ENCODE measurements around the gene CBFA2T3. TPM values are rescaled to one million over a fixed set of nuclear protein-coding genes. Genes with fewer than 3 reads are reported as not detected.

Gene CBFA2T3
- total RNA-seq, 1 experiment from 2014 or later, result 2.1 TPM

GRCh38 chr16:88881675-88882357 is 95.2 kb downstream of the CBFA2T3 start:
- TF ChIP-seq CTCF (IDR thresholded peaks at IDR 0.05; ENCODE audit: insufficient read depth in 1 of 2, low read depth in 1 of 2, low read length in 1 of 2, severe bottlenecking in 1 of 2, unreplicated experiment in 1 of 2), result no peak
- Histone ChIP-seq H3K36me3 (ENCODE audit: control insufficient read depth, insufficient read depth, low read length) (no peaks in the 10 kb centered on the region), H3K9me3 (no peaks in the 10 kb centered on the region), H3K27me3 (replicated peaks; ENCODE audit: control insufficient read depth, insufficient read depth, low read length) (no peaks in the 10 kb centered on the region; the same call in 1 of the 2 replicates), H3K4me1 (peaks cover 18% of the 10 kb centered on the region), H3K4me3 (ENCODE audit: low read depth, low read length) (no peak overlapping the region)
- Mint-ChIP-seq H3K4me1 (ENCODE audit: low read depth, unreplicated experiment) (no peaks in the 10 kb centered on the region), H3K4me3 (ENCODE audit: unreplicated experiment) (no peak overlapping the region), H3K27ac (ENCODE audit: unreplicated experiment) (no peak overlapping the region), H3K36me3 (ENCODE audit: insufficient read depth, unreplicated experiment) (no peaks in the 10 kb centered on the region), H3K9me3 (ENCODE audit: unreplicated experiment) (no peaks in the 10 kb centered on the region), H3K27me3 (ENCODE audit: insufficient read depth, unreplicated experiment) (peaks cover 3% of the 10 kb centered on the region)
- ChIA-PET POLR2A (no interaction called here), CTCF (no interaction called here)
- intact Hi-C loops (cut with micrococcal nuclease; ENCODE audit: unreplicated experiment), result no loop called here
- no TSS peak for BruUV-seq (replicated peaks)
- no peak for DNase-seq

- no peak overlapping the region for H3K4me3 Mint-ChIP-seq (ENCODE audit: unreplicated experiment)
- H3K36me3 Mint-ChIP-seq (ENCODE audit: insufficient read depth, unreplicated experiment), result no peaks in the 10 kb centered on the region
- Histone ChIP-seq H3K27me3 (replicated peaks; ENCODE audit: control insufficient read depth, insufficient read depth, low read length) (no peaks in the 10 kb centered on the region; the same call in 1 of the 2 replicates), H3K4me3 (ENCODE audit: low read depth, low read length) (no peak overlapping the region), H3K9me3 (no peaks in the 10 kb centered on the region), H3K4me1 (peaks cover 18% of the 10 kb centered on the region), H3K36me3 (ENCODE audit: control insufficient read depth, insufficient read depth, low read length) (no peaks in the 10 kb centered on the region)
- H3K9me3 Mint-ChIP-seq (ENCODE audit: unreplicated experiment), result no peaks in the 10 kb centered on the region
- H3K4me1 Mint-ChIP-seq (ENCODE audit: low read depth, unreplicated experiment), result no peaks in the 10 kb centered on the region
- intact Hi-C loops (cut with micrococcal nuclease; ENCODE audit: unreplicated experiment), result no loop called here
- peaks cover 7% of the 10 kb centered on the region for H3K27me3 Mint-ChIP-seq (ENCODE audit: insufficient read depth, unreplicated experiment)
- no peak for TF ChIP-seq CTCF (IDR thresholded peaks at IDR 0.05; ENCODE audit: insufficient read depth in 1 of 2, low read depth in 1 of 2, low read length in 1 of 2, severe bottlenecking in 1 of 2, unreplicated experiment in 1 of 2)
- ChIA-PET POLR2A (no interaction called here), CTCF (no interaction called here)
- BruUV-seq (replicated peaks), result no TSS peak
- no peak overlapping the region for H3K27ac Mint-ChIP-seq (ENCODE audit: unreplicated experiment)
- no peak for DNase-seq
Measured at GRCh38 chr16:88881007-88881615, 95.9 kb downstream of the CBFA2T3 start.

- Histone ChIP-seq H3K36me3 (ENCODE audit: control insufficient read depth, insufficient read depth, low read length) (no peaks in the 10 kb centered on the region), H3K4me3 (ENCODE audit: low read depth, low read length) (no peak overlapping the region), H3K9me3 (no peaks in the 10 kb centered on the region), H3K27me3 (replicated peaks; ENCODE audit: control insufficient read depth, insufficient read depth, low read length) (no peaks in the 10 kb centered on the region; the same call in 1 of the 2 replicates), H3K4me1 (peaks cover 18% of the 10 kb centered on the region)
- DNase-seq, result no peak
- intact Hi-C loops (cut with micrococcal nuclease; ENCODE audit: unreplicated experiment), result no loop called here
- no peak for TF ChIP-seq CTCF (IDR thresholded peaks at IDR 0.05; ENCODE audit: insufficient read depth in 1 of 2, low read depth in 1 of 2, low read length in 1 of 2, severe bottlenecking in 1 of 2, unreplicated experiment in 1 of 2)
- Mint-ChIP-seq H3K27ac (ENCODE audit: unreplicated experiment) (no peak overlapping the region), H3K4me3 (ENCODE audit: unreplicated experiment) (no peak overlapping the region), H3K36me3 (ENCODE audit: insufficient read depth, unreplicated experiment) (no peaks in the 10 kb centered on the region), H3K4me1 (ENCODE audit: low read depth, unreplicated experiment) (no peaks in the 10 kb centered on the region), H3K27me3 (ENCODE audit: insufficient read depth, unreplicated experiment) (peaks cover 7% of the 10 kb centered on the region), H3K9me3 (ENCODE audit: unreplicated experiment) (no peaks in the 10 kb centered on the region)
- ChIA-PET CTCF (interaction anchor here (0.5 to 1.5 kb wide), 2 partner anchors 9 to 20 kb away, joined by 3 to 4 read pairs; no protein-coding TSS in a partner anchor), POLR2A (no interaction called here)
- BruUV-seq (replicated peaks), result no TSS peak
Measured at GRCh38 chr16:88880226-88881006, 96.6 kb downstream of the CBFA2T3 start.

Measured in Caco-2 (cell line).